Brain microvascular endothelial cell (primary cell): ENCODE data around the gene SPECC1L.

Experiments used
- DNase-seq: peaks from one replicate; pipeline ENCODE4 v3.0.0-alpha.2; 2020
- H3K27ac ChIP-seq: fragments of 250-450 bp; sonication (Bioruptor Pico); 2 replicates; pipeline ENCODE4 v1.5.1; 2020; ENCODE audit warnings: mild to moderate bottlenecking, moderate library complexity
- H3K27me3 ChIP-seq: fragments of 250-450 bp; sonication (Bioruptor Pico); replicated peaks from 2 replicates; pipeline ENCODE4 v1.5.1; 2020; ENCODE audit warnings: mild to moderate bottlenecking
- H3K36me3 ChIP-seq: fragments of 250-450 bp; sonication (Bioruptor Pico); replicated peaks from 2 replicates; pipeline ENCODE4 v1.5.1; 2020; ENCODE audit warnings: mild to moderate bottlenecking
- H3K4me3 ChIP-seq: 2 replicates; pipeline ENCODE4 v1.5.1; 2011; ENCODE audit warnings: low read depth, mild to moderate bottlenecking, control low read depth, low read length, moderate library complexity
- in situ Hi-C: cut with HindIII; loops from 2 replicates; pipeline ENCODE4 v1.10.0; 2017; ENCODE audit warnings: low sequenced_read_pairs, low pct_ligation_motif_present
- TF ChIP-seq, protein P1 (sequence below): IDR thresholded peaks from 2 replicates; pipeline ENCODE4 v1.5.1; 2011; ENCODE audit warnings: low read depth, mild to moderate bottlenecking, moderate library complexity, low read length, control low read depth, inconsistent platforms; ENCODE audit errors: missing control alignments

The SPECC1L gene

DNA sequence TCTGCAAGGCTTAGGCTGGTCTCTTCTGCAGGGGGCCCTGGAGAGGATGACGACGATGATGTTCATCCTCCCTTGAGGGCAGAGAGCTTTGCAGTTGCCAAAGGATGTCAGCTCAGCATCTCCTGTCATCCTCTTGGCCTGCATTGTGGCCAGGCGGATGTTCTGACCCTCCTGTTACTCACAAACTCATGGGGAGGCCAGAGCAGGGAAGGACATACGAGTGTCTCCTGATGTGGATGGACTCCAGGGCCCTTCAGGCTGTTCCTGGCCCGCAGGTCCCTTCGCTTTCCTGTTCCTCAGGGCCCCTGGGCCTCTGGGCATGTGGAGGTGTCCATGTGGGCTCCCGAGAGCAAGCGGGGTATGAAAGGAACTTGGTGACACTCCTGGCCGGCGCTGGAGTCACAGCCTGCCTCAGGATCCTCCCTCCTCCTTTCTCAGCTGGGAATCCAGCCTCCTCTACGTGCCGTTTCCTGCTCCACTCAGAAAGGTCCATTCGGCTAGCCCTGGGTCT is 165.3 kb downstream of the SPECC1L start:
- no peaks in the 10 kb centered on the region for H3K36me3 ChIP-seq
- peak; percentile 27 for DNase-seq
- no peak overlapping the region for H3K27ac ChIP-seq
- H3K4me3 ChIP-seq = no peak overlapping the region
- TF ChIP-seq, protein P1, sequence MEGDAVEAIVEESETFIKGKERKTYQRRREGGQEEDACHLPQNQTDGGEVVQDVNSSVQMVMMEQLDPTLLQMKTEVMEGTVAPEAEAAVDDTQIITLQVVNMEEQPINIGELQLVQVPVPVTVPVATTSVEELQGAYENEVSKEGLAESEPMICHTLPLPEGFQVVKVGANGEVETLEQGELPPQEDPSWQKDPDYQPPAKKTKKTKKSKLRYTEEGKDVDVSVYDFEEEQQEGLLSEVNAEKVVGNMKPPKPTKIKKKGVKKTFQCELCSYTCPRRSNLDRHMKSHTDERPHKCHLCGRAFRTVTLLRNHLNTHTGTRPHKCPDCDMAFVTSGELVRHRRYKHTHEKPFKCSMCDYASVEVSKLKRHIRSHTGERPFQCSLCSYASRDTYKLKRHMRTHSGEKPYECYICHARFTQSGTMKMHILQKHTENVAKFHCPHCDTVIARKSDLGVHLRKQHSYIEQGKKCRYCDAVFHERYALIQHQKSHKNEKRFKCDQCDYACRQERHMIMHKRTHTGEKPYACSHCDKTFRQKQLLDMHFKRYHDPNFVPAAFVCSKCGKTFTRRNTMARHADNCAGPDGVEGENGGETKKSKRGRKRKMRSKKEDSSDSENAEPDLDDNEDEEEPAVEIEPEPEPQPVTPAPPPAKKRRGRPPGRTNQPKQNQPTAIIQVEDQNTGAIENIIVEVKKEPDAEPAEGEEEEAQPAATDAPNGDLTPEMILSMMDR = no peak
- H3K27me3 ChIP-seq = no peaks in the 10 kb centered on the region
- in situ Hi-C loops = no loop called here

DNA sequence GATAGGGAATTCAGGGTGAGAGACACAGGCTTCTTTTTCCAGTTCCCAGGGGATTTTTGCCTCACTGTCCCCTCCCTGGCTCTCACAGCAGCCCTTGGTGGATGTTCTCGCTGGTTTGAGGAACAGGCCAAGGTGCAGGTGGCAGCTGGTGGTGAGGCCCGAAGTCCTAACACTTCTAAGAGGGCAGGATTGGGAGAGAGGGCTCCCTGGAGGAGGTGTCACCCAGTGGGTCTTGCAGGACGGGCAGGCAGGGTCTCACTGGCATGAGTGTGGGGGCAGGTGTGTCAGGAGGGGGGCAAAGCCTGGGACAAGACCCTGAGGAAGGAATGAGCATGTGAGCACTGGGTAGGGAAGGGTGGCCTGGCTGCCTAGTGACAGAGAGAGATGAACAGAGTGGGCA is 165.9 kb downstream of the SPECC1L start:
- H3K27me3 ChIP-seq = no peaks in the 10 kb centered on the region
- TF ChIP-seq, protein P1 = no peak
- no peak overlapping the region for H3K4me3 ChIP-seq
- no peak for DNase-seq
- H3K27ac ChIP-seq = no peak overlapping the region
- in situ Hi-C loops = no loop called here
- H3K36me3 ChIP-seq = no peaks in the 10 kb centered on the region

DNA sequence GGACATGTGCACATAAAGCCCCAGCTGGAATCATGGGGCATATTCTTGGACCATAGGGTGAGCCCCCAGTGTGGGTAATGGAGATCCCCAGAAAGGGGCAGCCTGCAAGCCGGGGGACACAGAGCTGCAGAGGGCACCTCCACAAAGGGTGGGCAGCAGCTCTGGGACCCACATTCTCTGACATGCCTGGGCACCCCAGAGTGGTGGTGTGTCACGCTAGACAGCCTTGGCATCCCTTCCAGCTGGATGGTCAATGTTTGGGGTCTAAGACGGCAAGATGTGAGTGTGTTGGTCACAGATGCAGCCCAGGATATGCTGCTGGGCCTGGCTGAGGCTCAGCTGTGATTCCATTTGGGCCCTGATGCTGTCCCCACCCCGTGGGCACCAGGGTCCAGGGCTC is 166.5 kb downstream of the SPECC1L start:
- H3K4me3 ChIP-seq = no peak overlapping the region
- no peaks in the 10 kb centered on the region for H3K36me3 ChIP-seq
- DNase-seq = no peak
- no peak overlapping the region for H3K27ac ChIP-seq
- no peaks in the 10 kb centered on the region for H3K27me3 ChIP-seq
- TF ChIP-seq, protein P1 = no peak
- in situ Hi-C loops = no loop called here

DNA sequence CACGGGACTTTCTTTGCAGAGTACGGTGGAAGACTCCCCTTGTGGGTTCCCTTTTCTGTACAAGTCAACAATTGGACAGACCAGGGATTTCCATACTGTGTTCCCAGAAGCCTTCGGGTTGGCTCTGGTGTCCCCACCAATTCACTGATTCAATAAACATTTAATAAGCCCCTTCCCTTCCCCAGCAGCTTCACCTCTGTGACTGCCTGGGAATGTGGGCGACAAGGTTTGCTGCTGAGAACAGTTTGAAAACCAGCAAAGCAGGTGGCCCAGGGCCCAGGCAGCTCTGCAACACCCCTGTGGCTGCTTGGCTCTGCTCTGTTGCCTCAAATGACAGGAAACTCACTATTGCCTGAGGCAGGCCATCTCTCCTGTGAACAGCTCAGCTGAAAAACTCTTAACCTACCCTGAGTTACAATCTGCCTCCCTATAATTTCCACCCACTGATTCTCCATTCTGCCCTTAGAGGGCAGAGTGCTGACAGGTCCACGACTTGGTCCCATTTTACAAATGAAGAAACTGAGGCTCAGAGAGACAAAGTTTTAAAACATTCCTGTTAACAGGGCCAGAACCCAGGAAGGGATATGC is 167.2 kb downstream of the SPECC1L start:
- no peaks in the 10 kb centered on the region for H3K36me3 ChIP-seq
- in situ Hi-C loops = no loop called here
- TF ChIP-seq, protein P1 = peak; percentile 45
- H3K27me3 ChIP-seq = no peaks in the 10 kb centered on the region
- no peak overlapping the region for H3K27ac ChIP-seq
- DNase-seq = no peak
- no peak overlapping the region for H3K4me3 ChIP-seq

DNA sequence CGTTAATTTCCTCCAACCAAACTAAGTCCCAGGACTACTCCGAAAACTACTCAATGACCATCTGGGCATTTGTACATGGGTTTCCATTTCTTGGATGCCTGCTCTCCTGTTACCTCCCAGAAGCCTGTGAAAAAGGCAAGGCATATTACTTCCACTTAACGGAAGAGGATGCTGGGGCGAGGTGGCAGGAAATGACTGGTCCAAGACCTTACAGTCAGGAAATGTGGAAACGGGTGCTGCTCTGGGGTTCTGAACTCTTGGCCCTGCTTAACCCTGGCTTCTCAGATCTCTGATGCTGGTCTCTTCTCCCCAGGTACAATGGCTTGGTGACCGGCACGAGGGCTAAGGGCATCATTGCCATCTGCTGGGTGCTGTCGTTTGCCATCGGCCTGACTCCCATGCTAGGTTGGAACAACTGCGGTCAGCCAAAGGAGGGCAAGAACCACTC is 169.7 kb downstream of the SPECC1L start:
- no peak overlapping the region for H3K27ac ChIP-seq
- H3K36me3 ChIP-seq = no peaks in the 10 kb centered on the region
- no peak for DNase-seq
- TF ChIP-seq, protein P1 = no peak
- no peak overlapping the region for H3K4me3 ChIP-seq
- in situ Hi-C loops = no loop called here
- H3K27me3 ChIP-seq = no peaks in the 10 kb centered on the region
